GM12874 (cell line): ENCODE results near the gene E2F6.

Experiments
- CTCF ChIP-seq: IDR thresholded peaks from 2 replicates; pipeline ENCODE4 v1.5.1; 2011; ENCODE audit warnings: low read depth, mild to moderate bottlenecking, control low read depth, low read length, moderate library complexity; ENCODE audit not compliant: insufficient read depth

E2F6 gene

GRCh38 chr2:11397513-11397912 lies 68.4 kb downstream of the E2F6 start:
- TF ChIP-seq CTCF: no peak

- no peak for TF ChIP-seq CTCF
Measured at GRCh38 chr2:11396467-11397445, 69.2 kb downstream of the E2F6 start.

- TF ChIP-seq CTCF: no peak
Measured at GRCh38 chr2:11396021-11396420, 69.9 kb downstream of the E2F6 start.

GRCh38 chr2:11395389-11395788 lies 70.6 kb downstream of the E2F6 start:
- TF ChIP-seq CTCF: no peak
